Nephron progenitor cell (in vitro differentiated cells): ENCODE data around the gene OXA1L.

ENCODE experiments used
- DNase-seq: peaks from one replicate; pipeline ENCODE4 v3.0.0; 2021
- H3K27ac Mint-ChIP-seq: 2 replicates; pipeline ENCODE4 v1.8.0; 2021; ENCODE audit warnings: mild to moderate bottlenecking, moderate library complexity, mixed read lengths
- H3K27me3 Mint-ChIP-seq: 2 replicates; pipeline ENCODE4 v1.8.0; 2021; ENCODE audit warnings: mild to moderate bottlenecking, low read depth, mixed read lengths; ENCODE audit not compliant: poor library complexity
- H3K36me3 Mint-ChIP-seq: 2 replicates; pipeline ENCODE4 v1.8.0; 2021; ENCODE audit warnings: low read depth, mixed read lengths
- H3K4me1 Mint-ChIP-seq: 2 replicates; pipeline ENCODE4 v1.8.0; 2021; ENCODE audit warnings: mixed read lengths
- H3K4me3 Mint-ChIP-seq: 2 replicates; pipeline ENCODE4 v1.8.0; 2021; ENCODE audit warnings: mild to moderate bottlenecking, moderate library complexity, mixed read lengths
- H3K9me3 Mint-ChIP-seq: 2 replicates; pipeline ENCODE4 v1.8.0; 2021; ENCODE audit warnings: mild to moderate bottlenecking, moderate library complexity, mixed read lengths
- TF ChIP-seq, protein P1 (sequence below): fragments of 200-600 bp; sonication (generic); IDR thresholded peaks from 2 replicates; pipeline ENCODE4 v1.5.0; 2021; ENCODE audit warnings: antibody characterized with exemption

Gene OXA1L

DNA sequence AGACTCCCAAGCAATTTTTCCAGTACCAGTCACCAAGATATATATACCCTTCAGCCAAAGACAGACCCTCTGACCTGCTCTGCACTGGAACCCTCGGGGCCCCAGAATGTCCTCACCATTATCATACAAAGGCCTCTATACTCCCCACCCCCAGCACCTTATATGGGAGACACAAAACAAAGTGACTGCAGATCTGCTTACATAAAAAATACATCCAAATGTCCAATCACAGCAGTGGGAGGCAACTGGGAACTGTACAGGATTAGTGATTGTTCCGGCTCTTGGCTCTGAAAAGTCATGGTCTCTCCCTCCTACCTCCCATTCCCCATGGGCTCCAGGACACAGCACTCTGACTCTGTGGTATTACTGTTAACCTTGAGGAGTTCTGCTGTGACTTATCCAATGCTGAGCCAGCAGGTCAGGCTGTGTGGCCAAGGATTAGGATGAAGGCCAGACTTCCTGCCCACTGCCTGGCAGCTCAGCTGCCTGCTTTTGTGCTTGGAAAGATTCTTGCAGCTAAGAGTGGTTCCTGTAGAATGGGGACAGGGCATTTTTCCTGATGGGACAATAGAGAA, 13.7 kb downstream of the OXA1L start:
- Mint-ChIP-seq H3K27ac (peak overlapping the region; percentile 47), H3K27me3 (peaks cover 3% of the 10 kb centered on the region), H3K4me3 (no peak overlapping the region), H3K9me3 (no peaks in the 10 kb centered on the region), H3K4me1 (peaks cover 19% of the 10 kb centered on the region), H3K36me3 (no peaks in the 10 kb centered on the region)
- TF ChIP-seq, protein P1, sequence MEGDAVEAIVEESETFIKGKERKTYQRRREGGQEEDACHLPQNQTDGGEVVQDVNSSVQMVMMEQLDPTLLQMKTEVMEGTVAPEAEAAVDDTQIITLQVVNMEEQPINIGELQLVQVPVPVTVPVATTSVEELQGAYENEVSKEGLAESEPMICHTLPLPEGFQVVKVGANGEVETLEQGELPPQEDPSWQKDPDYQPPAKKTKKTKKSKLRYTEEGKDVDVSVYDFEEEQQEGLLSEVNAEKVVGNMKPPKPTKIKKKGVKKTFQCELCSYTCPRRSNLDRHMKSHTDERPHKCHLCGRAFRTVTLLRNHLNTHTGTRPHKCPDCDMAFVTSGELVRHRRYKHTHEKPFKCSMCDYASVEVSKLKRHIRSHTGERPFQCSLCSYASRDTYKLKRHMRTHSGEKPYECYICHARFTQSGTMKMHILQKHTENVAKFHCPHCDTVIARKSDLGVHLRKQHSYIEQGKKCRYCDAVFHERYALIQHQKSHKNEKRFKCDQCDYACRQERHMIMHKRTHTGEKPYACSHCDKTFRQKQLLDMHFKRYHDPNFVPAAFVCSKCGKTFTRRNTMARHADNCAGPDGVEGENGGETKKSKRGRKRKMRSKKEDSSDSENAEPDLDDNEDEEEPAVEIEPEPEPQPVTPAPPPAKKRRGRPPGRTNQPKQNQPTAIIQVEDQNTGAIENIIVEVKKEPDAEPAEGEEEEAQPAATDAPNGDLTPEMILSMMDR, result no peak
- no peak for DNase-seq

DNA sequence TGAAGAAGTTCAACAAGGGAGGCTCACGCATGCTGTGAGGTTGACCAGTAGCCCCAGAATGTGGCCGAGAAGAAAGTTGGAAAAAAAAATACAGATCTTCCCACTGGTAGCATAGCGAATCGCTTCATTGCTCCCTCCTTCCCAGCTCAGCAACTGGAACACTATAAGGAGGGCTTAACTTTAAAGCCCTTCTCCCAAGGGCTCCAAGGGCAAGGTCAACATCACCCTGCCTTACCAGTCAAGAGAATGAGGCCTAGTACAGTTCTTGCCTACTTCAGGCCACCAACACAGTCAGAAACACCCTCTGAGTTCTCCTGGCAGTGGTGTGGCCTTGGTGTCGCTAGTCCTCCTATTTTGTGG, 14.4 kb downstream of the OXA1L start:
- H3K27ac Mint-ChIP-seq, result peak overlapping the region; percentile 84
- peaks cover 3% of the 10 kb centered on the region for H3K27me3 Mint-ChIP-seq
- H3K4me3 Mint-ChIP-seq, result no peak overlapping the region
- peaks cover 19% of the 10 kb centered on the region for H3K4me1 Mint-ChIP-seq
- TF ChIP-seq, protein P1, result no peak
- DNase-seq, result no peak
- no peaks in the 10 kb centered on the region for H3K36me3 Mint-ChIP-seq
- no peaks in the 10 kb centered on the region for H3K9me3 Mint-ChIP-seq

DNA sequence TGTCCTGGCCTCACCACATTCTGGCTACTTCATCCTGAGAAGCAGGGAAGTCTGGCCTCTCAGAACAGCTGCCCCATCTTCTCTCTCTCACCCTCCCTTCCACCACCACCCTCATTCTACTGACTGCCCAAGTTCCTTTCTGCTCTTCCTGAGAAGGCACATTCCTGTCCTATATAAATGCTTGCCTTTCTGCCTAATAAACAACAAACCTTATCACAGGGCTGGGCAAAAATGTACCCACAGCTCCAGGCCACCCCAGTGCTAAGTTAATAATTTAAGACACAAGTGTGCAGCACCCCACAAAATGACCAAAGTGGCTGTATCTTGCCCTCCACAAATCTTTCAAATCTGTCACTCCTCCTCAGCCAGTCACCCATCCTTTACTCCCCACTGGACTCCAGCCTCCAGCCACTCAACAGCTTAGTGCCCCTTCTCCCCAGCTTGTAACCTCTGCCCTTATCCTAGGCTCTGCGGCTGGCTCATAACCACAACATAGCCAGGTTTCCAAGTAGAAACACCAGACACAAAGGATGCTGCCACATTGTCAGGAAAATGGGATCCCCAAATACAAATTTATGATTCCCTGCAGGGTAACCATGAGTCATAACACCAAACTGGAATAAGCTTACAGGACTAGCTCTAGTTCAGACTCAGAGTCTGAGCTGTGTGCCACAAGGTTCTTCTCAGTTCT, 15.0 kb downstream of the OXA1L start:
- H3K9me3 Mint-ChIP-seq, result no peaks in the 10 kb centered on the region
- peaks cover 3% of the 10 kb centered on the region for H3K27me3 Mint-ChIP-seq
- H3K27ac Mint-ChIP-seq, result peak overlapping the region; percentile 84
- no peak for DNase-seq
- no peaks in the 10 kb centered on the region for H3K36me3 Mint-ChIP-seq
- H3K4me1 Mint-ChIP-seq, result peaks cover 19% of the 10 kb centered on the region
- TF ChIP-seq, protein P1, result no peak
- no peak overlapping the region for H3K4me3 Mint-ChIP-seq

DNA sequence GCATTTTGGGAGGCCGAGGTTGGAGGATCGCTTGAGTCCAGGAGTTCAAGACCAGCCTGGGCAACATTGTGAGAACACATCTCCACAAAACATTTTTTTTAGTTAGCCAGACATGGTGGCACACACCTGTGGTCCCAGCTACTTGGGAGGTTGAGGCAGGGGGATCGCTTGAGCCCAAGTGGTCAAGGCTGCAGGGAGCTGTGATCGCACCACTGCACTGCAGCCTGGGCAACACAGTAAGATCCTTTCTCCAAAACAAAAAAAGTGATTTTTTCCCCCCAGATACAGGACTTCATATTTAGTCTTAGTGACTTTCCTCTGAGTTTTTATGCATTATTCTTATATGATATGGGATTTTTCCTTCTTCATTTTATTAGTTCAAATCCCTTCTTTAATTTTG, 20.2 kb downstream of the OXA1L start:
- H3K27ac Mint-ChIP-seq, result no peak overlapping the region
- TF ChIP-seq, protein P1, result no peak
- peaks cover 3% of the 10 kb centered on the region for H3K27me3 Mint-ChIP-seq
- no peaks in the 10 kb centered on the region for H3K9me3 Mint-ChIP-seq
- H3K36me3 Mint-ChIP-seq, result no peaks in the 10 kb centered on the region
- peaks cover 2% of the 10 kb centered on the region for H3K4me1 Mint-ChIP-seq
- no peak overlapping the region for H3K4me3 Mint-ChIP-seq
- no peak for DNase-seq

DNA sequence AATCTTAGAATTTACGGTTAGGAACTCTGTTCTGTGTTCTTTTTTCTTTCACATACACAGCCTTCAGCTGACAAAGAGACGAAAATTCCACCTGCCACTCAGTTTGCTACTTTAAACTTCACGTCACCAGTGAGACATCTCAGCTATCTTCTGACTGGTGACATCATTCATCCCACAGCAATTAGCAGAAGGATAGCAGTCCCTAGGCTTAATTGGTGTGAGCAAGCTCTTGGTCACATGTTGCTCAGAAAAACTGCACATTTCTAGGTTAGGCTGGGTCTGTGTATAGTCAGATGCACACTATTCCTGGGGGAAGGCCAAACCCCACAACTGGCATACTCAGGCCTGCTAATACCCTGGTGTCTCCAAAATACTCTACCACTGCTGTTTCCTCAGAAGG, 24.8 kb downstream of the OXA1L start:
- Mint-ChIP-seq H3K4me1 (peaks cover 21% of the 10 kb centered on the region), H3K4me3 (no peak overlapping the region)

More for the DNA sequence above, 24.8 kb downstream of the OXA1L start:
- TF ChIP-seq, protein P1, result no peak
- no peak overlapping the region for H3K27ac Mint-ChIP-seq
- no peak for DNase-seq
- H3K9me3 Mint-ChIP-seq, result peaks cover 4% of the 10 kb centered on the region
- H3K27me3 Mint-ChIP-seq, result no peaks in the 10 kb centered on the region
- no peaks in the 10 kb centered on the region for H3K36me3 Mint-ChIP-seq
